ENCODE data around the gene LGALS3BP.
"Not testable (repeated sequence)": the region's sequence is repeated elsewhere in the genome, so short reads cannot be mapped to it uniquely, and the experiment has no call there.

Gene LGALS3BP, protein sequence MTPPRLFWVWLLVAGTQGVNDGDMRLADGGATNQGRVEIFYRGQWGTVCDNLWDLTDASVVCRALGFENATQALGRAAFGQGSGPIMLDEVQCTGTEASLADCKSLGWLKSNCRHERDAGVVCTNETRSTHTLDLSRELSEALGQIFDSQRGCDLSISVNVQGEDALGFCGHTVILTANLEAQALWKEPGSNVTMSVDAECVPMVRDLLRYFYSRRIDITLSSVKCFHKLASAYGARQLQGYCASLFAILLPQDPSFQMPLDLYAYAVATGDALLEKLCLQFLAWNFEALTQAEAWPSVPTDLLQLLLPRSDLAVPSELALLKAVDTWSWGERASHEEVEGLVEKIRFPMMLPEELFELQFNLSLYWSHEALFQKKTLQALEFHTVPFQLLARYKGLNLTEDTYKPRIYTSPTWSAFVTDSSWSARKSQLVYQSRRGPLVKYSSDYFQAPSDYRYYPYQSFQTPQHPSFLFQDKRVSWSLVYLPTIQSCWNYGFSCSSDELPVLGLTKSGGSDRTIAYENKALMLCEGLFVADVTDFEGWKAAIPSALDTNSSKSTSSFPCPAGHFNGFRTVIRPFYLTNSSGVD

GRCh38 chr17:78979780-78980623, at the start of gene LGALS3BP:
TSS of gene LGALS3BP (minus strand) at chr17:78979923. CDS start at chr17:78977191, 2,732 bp downstream.
- DNase-seq (ENCODE audit: low read depth), result peak; percentile 80

DNA sequence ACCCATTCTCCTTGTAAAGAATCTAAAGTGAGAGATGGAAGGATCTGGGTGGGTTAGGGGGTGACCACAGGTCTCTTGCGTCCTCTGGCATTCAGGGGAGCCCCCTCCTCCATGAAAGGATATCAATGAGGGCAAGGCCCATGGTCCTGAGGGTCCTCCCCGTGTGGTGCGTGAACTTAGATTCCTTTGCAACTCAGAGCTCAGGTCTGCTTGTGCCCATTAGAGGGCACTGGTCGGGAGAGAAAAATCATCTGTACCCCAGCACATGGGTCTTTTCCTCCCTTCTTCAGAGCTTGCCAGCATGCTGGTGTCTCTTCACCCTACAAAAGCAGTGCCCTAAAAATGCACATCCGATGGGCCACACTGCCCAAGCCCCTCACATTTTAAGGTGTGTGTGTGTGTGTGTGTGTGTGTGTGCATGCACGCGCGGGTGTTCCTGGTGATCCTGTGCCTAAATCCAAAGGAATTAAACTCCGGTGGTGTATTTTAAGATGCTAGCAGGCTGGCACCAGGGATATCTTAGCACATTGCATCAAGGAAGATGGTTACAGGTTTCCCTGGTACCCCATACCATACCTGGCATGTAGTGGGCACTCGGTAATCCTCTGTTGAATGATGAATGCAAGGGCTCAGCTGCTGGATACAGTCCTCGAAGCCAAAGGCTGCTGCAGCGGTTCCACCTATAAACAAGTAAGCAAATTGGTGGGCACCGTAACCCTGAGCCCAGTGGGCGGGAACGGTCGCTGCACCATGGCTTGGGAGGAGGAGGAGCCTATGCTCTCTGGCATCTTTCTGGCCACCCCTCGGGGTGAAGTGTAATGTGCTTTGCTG, 49.0 kb upstream of the LGALS3BP start:
- no peak for DNase-seq (ENCODE audit: low read depth)

DNA sequence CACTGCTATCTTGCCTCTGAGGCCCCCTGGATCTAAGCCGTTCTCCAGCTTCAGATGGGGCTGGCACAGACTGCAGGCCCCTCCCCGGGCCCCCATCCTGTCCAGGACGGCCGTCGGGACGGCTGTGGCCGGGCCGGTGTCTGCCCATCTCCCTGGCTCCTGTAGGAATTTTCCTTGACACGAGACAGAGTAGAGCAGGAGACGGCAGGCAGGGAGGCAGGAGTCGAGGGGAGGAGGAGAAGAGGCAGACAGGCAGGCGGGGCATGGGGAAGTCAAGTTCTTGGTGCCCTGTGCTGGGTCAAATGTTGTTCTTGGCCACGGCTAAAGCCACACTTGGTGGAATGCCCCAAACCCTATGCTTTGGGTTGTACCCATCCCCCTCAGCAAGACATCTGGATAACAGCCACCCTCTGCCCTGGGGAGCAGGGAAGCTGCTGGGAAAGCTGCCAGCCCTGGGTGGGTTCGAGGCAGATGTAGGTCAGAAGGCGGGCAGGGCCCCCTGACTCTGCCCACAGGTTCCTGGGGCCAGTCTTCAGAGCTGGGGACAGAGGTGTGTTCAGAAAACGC, 48.3 kb upstream of the LGALS3BP start:
- DNase-seq (ENCODE audit: low read depth), result peak; percentile 75

- DNase-seq (ENCODE audit: low read depth), result peak; percentile 41
These were observed 47.7 kb upstream of the LGALS3BP start for GRCh38 chr17:79027274-79027924.

DNA sequence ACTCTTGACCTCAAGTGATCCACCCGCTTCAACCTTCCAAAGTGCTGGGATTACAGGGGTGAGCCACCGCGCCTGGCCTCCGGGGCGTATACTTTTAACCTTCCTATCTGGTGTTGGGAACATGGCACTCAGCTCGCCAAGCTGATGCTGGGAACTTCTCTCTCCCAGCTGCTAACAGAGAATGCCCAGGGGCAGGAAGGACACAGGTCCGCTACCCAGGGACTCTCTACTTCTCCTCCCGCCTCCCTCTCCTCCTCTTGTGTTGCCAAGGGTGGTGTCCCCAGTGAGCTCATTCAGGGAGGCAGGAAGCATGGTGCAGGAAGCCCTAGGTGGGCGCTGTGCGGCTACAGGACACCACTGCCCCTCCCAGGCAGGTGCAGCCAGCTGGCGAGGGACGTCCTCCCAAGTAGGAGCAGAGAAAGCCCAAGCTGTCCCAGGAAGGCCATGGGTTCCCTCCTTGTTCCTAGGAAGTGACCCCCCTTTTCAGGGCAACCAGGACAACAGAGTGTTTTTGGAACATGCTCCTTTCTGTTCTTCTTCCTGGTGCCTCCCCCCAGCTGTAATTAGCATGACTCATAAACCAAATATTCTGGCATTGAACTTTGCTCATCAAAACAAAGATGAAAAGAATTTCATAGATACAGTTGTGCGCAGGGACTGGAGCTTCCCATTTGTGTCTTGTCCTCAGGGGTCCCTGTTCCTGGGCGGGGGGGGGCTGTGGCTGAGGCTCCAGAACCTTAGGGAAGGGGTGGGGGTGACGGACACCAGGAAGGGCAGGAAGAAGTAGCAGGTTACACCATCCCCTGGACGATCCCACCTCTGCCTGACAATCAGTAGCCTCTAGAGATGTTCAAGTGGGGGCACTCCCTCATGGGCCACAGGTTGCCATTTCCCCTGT, 46.9 kb upstream of the LGALS3BP start:
- DNase-seq (ENCODE audit: low read depth), result peak; percentile 87

GRCh38 chr17:79024901-79025737, 45.4 kb upstream of the LGALS3BP start:
- DNase-seq (ENCODE audit: low read depth), result peak; percentile 31

DNA sequence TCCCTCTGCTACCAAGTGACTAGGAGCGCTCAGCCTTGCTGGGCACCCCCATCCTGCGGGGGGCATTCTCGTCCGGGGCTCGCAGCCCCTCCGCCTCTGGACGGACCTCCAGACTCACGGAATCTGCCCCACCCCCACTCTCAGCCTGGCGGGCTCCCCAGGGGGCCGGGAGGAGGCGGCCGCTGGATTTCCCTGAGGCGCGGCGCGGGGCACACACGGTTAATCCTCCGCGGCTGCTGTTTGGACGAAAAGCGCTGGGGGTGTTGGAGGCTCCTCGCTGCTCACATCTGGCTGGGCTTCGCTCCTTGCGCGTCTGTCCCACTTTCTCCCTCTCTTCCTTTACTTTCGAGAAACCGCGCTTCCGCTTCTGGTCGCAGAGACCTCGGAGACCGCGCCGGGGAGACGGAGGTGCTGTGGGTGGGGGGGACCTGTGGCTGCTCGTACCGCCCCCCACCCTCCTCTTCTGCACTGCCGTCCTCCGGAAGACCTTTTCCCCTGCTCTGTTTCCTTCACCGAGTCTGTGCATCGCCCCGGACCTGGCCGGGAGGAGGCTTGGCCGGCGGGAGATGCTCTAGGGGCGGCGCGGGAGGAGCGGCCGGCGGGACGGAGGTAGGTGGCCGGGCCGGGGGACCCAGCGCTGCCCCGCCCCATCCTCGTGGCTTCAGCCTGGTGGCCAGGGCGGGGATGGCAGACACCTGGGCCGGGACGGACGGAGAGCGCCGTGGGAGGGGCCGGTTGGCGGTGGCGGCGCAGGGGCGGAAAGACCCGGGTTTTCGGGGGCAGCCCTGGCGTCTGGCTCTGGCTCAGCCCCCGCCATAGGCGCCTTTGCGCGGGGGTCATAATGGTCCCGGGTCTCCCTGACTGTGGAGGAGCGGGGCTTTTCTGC, 44.4 kb upstream of the LGALS3BP start, which contains the start of gene C1QTNF1:
C1QTNF1 (plus strand) TSS at position 284 of the 886 bp plus-strand sequence. CDS start 19,800 bp downstream, outside the sequence.
- DNase-seq (ENCODE audit: low read depth), result peak; percentile 56

- no peak for DNase-seq (ENCODE audit: low read depth)
These were observed 43.5 kb upstream of the LGALS3BP start for GRCh38 chr17:79023180-79023705.

- no peak for DNase-seq (ENCODE audit: low read depth)
These were observed 42.8 kb upstream of the LGALS3BP start for GRCh38 chr17:79022507-79022991.

DNA sequence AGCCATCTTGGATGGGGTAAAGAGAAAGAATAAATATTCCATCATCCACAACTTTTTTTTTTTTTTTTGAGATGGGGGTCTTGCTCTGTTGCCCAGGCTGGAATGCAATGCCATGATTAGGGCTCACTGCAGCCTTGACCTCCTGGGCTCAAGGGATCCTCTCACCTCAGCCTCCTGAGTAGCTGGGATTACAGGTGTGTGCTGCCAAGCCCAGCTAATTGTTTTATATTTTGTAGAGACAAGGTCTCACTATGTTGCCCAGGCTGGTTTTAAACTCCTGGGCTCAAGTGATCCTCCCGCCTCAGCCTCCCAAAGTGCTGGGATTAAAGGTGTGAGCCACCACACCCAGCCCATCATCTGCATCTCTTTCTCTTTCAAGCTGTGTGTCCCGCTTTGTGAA, 42.2 kb upstream of the LGALS3BP start:
- DNase-seq (ENCODE audit: low read depth), result not testable (repeated sequence)

- no peak for DNase-seq (ENCODE audit: low read depth)
These were observed 41.0 kb upstream of the LGALS3BP start for GRCh38 chr17:79020631-79021301.

DNA sequence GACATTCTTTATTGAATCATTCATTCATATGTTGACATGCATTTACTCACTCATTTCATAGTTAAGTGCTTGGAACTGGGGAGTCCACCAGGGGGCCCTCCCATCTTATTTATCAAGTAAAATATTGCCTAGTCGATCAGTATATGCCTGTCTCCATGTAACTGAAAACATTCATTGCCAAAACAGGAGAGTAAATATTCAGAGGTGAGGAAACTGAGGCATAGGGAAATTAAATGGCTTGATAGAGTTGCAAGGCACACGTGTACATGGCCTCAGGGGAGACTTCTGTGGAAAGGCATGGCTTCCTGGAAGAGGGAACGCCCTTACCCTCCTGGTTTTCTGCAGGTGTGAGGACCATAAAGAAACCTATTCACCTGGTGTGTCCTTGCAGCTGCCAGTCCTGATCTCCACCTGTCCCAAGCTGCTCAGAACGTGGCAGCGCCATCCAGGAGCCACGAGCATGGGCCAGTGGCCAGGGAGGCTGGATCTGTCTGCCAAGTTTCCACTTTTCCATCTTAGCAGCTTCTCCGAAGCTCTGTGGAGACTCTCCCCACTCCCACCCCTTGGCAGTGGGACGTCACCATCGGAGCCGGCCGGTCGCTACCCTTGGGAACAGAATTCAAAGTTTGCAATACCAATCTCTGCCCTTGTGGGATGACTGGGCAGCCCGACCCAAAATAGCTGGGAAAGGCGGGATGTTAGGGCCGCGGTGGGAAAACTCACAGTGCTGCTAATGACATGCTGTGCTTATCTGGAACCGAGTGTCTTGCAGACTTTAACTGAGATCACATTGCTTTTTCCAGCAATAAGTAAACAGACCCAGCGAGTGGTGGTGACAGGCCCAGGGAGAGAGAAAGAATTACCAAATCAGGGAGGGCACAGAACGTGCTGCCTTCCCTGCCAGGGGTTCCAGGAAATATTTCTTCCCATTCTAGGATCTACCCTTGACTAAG, 40.2 kb upstream of the LGALS3BP start:
- DNase-seq (ENCODE audit: low read depth), result peak; percentile 77

DNA sequence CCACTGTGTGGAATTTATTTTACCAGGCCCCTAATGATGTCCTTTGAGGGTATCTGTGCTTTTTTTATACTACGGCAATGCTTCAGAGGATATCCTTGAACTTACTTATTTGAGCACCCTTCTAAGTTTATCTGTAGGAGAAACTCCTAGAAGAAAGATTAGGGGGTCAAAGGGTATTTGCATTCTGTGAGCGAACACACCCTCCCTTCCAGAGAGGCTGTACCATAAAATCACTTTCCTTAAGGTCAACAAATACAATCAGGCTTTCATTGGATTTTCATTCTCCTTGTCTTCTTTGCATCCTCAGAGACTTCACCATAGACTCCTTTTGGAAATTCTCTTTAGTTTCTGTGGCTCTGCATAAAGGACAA, 39.5 kb upstream of the LGALS3BP start:
- no peak for DNase-seq (ENCODE audit: low read depth)

- DNase-seq (ENCODE audit: low read depth), result no peak
These were observed 38.6 kb upstream of the LGALS3BP start for GRCh38 chr17:79018370-79018695.

DNA sequence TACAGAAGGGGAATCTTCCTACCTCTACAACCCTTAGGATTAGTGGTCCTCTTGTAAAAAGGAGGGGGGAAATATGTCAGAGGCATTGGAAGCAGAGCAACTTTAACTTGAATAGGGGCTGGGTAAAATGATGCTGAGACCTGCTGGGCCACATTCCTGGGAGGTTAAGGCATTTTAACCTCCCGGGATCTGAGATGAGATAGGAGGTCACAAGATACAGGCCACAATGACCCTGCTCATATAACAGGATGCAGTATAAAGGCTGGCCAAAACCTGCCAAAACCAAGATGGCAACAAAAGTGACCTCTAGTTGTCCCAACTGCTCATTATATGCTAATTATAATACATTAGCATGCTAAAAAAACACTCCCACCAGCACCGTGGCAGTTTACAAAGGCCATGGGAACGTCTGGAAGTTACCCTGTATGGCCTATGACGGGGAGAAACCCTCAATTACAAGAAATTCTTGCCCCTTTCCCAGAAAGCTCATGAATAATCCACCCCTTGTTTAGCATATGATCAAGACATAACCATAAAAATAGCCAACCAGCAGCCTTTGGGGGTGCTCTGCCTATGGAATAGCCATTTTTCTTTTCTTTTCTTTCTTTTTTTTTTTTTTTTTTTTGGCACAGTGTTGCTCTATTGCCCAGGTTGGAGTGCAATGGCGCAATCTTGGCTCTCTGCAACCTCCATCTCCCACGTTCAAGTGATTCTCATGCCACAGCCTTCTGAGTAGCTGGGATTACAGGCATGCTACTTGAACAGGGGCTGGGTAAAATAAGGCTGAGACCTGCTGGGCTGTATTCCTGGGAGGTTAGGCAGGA, 38.0 kb upstream of the LGALS3BP start:
- no peak for DNase-seq (ENCODE audit: low read depth)
